ENCODE measurements around the gene LCN12. TPM values are rescaled to one million over a fixed set of nuclear protein-coding genes. Genes with fewer than 3 reads are reported as not detected.

LCN12 gene
- total RNA-seq, 1 experiment from 2014 or later = not detected

DNA sequence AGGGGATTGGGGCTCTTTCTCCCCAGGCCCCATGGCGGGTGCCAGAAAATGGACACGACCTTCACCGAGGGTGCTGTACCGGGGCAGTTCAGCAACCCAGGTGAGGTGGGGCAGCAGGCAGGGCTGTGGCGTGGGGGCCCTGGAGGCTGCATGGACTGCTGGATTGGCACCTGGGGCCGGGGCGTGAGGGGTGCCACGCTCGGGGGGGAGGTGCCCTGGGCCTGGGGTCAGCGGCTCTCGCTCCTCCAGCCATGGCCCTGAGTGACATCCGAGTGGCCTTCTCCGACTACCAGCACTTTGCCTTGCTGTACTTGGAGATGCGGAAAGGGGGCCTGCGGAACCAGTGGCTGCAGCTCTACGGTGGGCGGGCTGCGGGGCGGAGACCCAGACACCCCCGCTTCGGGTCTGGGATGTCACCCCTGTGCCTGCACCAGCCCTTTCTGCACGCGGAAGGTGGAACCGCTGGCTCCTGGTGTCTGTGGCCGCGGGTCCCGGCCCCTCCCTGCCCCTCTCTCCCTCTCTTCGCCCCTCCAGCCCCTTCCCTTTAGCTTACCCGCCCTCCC, 32.5 kb downstream of the LCN12 start:
- Histone ChIP-seq H3K27me3 (no peaks in the 10 kb centered on the region), H3K9me3 (no peaks in the 10 kb centered on the region), H3K36me3 (no peaks in the 10 kb centered on the region), H3K4me3 (no peak overlapping the region)
- no peak for DNase-seq

DNA sequence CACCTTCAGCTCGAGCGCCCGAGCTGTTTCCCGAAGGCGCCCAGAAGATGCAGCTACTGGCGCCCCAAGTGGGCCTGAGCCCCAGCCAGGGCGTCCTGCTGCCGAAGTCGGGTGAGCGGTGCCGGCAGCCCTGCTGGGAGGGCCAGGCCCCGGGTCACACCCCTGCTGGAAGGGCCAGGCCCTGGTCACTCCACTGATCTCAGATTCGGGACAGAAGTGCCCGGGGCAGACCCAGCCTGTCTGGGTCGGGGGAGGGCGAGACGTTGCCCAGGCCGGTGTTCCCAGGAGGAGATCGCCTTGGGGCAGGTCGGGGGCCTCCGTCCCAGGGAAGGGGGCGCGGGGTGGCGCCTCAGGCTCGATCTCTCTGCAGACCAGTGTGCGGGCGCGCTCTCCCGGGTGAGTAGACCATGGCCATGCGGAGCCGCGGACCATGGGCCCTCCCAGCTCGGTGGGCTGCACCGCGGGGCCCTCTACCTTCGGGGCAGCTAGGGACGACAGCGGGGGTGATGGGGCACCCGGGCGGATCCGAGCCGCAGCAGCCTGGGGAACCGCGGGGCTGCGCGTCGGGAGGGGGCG, 33.0 kb downstream of the LCN12 start:
- no peaks in the 10 kb centered on the region for H3K36me3 ChIP-seq
- H3K9me3 ChIP-seq = no peaks in the 10 kb centered on the region
- DNase-seq = no peak
- no peak overlapping the region for H3K4me3 ChIP-seq
- H3K27me3 ChIP-seq = no peaks in the 10 kb centered on the region

DNA sequence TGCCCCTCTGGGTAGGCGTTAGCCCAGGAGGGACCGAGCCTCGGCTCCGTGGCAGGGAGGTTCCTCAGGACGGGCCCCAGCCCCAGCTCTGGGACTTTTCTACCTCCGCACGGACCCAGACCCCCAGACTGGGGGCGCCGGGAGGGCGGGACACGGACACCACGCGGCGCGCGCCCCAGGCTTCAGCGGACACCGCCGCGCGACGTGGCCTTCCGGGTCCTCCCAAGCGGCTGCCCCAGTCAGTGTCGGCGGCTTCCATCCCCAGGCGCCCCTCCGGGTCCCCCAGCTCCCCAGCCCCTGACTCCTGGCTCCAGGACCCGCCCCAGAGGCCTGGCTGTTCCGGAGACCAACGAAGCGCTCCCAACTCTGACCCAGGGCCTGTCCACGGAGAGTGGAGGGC, 33.8 kb downstream of the LCN12 start:
- DNase-seq = no peak
- Histone ChIP-seq H3K9me3 (no peaks in the 10 kb centered on the region), H3K4me3 (no peak overlapping the region), H3K27me3 (no peaks in the 10 kb centered on the region), H3K36me3 (no peaks in the 10 kb centered on the region)

DNA sequence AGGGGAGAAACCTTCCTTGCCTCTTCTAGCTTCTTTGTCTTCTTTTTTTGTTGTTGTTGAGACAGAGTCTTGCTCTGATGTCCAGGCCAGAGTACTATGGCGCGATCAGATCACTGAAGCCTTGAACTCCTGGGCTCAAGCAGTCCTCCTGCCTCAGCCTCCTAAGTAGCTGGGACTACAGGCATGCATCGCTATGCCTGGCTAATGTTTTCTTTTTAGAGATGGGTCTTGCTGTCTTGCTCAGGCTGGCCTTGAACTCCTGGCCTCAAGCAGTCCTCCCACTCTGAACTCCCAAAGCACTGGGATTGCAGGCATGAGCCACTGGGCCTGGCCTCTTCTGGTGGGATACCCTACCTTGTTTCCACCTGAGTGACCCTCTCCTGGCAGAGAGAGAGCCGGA, 36.8 kb downstream of the LCN12 start:
- no peak for DNase-seq
- H3K9me3 ChIP-seq = no peaks in the 10 kb centered on the region
- no peaks in the 10 kb centered on the region for H3K27me3 ChIP-seq
- no peaks in the 10 kb centered on the region for H3K36me3 ChIP-seq
- H3K4me3 ChIP-seq = no peak overlapping the region

DNA sequence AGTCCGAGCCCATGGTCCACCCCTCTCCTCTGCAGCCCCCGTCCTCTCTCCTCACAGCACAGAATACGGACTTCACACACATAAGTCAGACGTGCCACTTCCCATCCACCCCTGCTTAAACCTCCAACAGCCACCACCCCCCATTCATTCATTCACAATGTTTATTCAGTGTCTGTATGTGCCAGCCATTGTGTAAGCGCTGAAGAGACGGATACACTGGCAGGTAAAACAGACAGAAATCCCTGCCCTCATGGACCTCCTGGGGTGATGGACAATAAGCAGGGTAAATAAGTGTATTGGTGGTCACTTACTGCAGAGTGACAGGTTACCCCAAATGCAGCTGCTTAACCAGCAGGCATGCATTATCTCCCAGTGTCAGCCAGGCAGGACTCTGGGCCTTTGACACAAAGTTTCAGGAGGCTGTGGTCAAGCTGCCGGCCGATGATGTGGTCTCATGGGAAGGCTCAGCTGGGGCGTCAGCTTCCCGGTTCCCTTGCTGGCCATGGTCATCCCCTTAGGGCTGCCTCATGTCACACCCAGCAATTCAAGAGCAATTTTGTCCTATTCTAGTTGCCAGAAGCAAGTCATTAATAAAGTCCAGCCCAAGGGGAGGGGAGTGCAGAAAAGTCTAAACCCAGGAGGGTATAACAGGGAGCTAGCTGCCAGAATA, 38.3 kb downstream of the LCN12 start:
- DNase-seq = no peak
- Histone ChIP-seq H3K9me3 (no peaks in the 10 kb centered on the region), H3K27me3 (no peaks in the 10 kb centered on the region), H3K4me3 (no peak overlapping the region), H3K36me3 (no peaks in the 10 kb centered on the region)

DNA sequence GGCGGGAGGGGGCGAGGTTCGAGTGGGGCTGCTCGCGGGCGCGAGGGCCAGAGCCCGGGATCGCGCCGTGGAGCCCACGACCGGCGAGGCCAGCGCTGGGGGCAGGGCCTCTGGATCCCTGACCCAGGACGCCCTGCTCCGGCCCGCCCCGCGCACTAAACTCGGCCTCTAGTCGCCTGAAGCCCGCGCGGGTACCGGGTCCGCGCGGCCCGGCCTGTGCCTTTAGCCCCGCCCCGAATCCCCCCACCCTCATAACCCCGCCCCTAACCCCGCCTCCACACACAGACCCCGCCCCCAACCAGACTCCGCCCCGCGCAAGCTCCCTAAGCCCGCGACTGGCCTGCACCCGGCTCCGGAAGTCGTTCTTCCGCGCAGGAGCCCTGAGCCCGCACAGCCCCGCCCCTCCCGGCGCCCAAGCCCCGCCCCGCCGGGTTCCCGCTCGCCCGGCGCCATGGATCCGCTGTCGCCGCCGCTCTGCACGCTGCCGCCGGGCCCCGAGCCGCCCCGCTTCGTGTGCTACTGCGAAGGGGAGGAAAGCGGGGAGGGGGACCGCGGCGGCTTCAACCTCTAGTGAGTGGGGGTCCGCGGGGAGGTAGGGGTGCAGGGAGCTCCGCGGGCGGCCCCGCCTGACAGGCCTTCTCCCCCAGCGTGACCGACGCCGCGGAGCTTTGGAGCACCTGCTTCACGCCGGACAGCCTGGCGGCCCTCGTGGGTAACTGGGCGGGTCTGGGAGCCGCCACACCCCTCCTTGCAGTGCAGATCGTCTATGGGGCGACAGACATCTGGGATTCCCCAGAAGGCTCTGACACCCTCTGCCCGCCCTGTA, 40.1 kb downstream of the LCN12 start, which contains the start of gene PAXX:
Gene PAXX, plus strand, starts transcription at position 430 of the 826 bp plus-strand sequence. Its CDS starts 22 bp downstream, at position 452.
- Histone ChIP-seq H3K27me3 (no peaks in the 10 kb centered on the region), H3K9me3 (no peaks in the 10 kb centered on the region), H3K36me3 (no peaks in the 10 kb centered on the region), H3K4me3 (peak within 1 kb of the TSS; percentile 74)
- DNase-seq = peak; percentile 85

DNA sequence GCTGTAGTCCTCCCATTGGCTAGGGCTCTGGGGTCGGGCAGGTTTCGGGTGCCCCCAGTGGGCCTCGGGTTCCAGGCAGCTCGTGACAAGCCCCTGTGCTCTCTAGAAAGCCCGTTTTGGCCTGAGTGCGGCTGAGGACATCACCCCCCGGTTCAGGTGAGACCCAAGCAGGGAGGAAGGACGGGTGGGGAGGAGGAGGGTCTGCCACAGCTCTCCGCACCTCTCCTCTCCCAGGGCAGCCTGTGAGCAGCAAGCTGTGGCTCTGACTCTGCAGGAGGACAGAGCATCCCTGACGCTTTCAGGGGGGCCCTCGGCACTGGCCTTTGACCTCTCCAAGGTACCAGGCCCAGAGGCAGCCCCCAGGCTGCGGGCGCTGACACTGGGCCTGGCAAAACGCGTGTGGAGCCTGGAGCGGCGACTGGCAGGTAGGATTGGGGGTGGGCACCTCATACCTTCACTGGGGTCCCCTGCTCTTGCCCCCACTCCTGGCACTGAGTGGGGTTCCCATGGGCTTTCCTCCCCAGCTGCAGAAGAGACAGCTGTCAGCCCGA, 40.8 kb downstream of the LCN12 start:
- Histone ChIP-seq H3K4me3 (peak overlapping the region; percentile 74), H3K9me3 (no peaks in the 10 kb centered on the region), H3K36me3 (no peaks in the 10 kb centered on the region), H3K27me3 (no peaks in the 10 kb centered on the region)
- no peak for DNase-seq

DNA sequence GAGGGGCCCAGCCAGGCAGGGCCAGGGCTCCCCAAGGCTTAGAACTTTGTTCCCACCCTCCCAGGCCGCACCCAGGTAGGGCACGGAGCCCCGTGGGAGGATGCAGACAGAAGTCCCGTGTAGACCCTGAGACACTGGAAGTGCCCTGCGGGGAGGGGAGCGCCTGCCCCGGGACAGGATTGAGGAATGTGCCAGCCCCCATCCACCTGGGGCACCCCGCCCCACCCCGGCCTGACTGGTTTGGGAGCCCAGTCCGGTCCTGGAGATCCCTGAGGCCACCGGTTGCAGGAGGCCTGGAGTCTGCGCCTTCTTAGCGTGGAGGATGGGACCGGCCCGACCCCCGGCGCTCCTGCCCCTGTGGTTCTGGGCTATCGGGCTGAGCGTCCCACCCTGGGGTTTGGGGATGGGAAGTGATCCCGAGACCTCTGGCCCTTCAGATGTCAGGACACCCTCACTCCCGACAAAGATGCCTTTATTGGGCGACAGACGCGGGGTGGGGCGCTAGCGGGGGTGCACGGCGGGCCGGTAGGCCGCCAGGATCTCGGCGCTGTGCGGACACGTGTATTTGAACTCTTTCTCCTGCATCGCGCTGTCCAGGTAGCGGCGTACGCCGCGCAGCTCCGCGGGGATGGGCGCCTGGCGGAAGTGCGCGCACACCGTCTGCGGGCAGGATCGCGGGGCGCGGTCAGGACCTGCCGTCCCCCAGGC, 42.3 kb downstream of the LCN12 start:
- Histone ChIP-seq H3K9me3 (no peaks in the 10 kb centered on the region), H3K27me3 (no peaks in the 10 kb centered on the region), H3K4me3 (no peak overlapping the region), H3K36me3 (no peaks in the 10 kb centered on the region)
- DNase-seq = no peak

DNA sequence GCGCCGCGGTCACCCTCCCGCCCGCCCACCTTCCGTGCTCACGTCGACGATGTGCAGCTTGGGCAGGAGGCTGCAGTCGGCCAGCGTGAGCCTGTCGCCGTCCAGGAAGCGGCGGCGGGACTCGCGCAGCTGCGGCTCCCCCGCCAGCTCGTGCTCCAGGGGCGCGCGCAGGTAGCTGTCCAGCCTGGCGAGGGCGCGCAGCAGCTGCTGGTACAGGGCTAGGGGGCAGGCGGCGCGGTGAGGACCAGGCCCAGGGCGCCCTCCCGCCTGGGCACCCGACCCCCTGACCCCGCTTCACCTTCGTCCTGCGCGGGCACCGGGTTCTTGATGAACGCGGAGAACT, 42.8 kb downstream of the LCN12 start:
- no peaks in the 10 kb centered on the region for H3K9me3 ChIP-seq
- H3K27me3 ChIP-seq = no peaks in the 10 kb centered on the region
- no peaks in the 10 kb centered on the region for H3K36me3 ChIP-seq
- DNase-seq = no peak
- no peak overlapping the region for H3K4me3 ChIP-seq

DNA sequence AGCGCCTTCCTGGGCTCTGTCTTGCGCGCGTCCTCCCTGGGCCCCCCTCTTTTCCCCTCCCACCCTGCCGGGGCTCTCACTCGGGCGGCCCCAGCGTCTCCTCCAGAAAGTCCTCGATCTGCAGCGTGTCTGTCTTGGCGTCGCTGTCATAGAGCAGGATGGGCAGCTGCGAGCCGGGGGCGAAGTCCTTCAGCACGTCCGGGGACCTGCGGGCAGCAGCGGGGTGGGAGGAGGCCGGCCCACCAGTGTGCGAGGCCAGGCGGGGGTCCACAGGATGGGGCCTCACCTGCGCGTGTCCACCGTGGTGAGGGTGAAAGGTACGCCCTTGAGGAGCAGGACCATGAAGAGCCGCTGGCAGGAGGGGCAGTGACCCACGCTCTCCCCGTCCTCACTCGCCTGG, 43.3 kb downstream of the LCN12 start:
- Histone ChIP-seq H3K36me3 (no peaks in the 10 kb centered on the region), H3K4me3 (no peak overlapping the region), H3K27me3 (no peaks in the 10 kb centered on the region), H3K9me3 (no peaks in the 10 kb centered on the region)
- DNase-seq = no peak

DNA sequence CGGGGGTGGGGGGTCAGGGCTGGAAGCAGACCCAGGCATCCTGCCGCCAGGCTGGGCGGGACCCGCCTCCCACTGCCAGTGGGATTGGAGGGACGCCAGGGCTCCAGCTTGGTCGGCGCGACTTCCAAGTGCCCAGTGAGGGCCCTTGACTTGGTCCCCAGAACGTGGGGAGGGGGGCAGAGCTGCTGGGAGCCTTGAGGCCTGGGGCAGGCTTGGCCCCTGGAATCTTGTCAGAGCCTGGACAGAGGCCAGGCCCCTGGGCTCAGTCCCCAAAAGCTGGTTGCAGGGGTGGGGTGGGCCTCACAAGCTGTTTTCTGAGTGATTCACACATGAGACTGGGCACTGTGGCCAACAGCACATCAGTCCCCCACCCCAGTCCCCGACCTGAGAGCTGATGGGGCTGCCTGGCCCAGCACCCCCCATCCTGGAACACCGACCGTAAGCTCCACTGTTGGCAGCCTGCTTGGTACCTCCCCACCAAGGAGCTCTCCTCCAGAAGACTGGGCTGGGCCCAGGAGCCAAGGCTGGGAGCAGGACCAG, 43.8 kb downstream of the LCN12 start:
- Histone ChIP-seq H3K9me3 (no peaks in the 10 kb centered on the region), H3K27me3 (no peaks in the 10 kb centered on the region), H3K4me3 (no peak overlapping the region), H3K36me3 (no peaks in the 10 kb centered on the region)
- DNase-seq = peak; percentile 88

DNA sequence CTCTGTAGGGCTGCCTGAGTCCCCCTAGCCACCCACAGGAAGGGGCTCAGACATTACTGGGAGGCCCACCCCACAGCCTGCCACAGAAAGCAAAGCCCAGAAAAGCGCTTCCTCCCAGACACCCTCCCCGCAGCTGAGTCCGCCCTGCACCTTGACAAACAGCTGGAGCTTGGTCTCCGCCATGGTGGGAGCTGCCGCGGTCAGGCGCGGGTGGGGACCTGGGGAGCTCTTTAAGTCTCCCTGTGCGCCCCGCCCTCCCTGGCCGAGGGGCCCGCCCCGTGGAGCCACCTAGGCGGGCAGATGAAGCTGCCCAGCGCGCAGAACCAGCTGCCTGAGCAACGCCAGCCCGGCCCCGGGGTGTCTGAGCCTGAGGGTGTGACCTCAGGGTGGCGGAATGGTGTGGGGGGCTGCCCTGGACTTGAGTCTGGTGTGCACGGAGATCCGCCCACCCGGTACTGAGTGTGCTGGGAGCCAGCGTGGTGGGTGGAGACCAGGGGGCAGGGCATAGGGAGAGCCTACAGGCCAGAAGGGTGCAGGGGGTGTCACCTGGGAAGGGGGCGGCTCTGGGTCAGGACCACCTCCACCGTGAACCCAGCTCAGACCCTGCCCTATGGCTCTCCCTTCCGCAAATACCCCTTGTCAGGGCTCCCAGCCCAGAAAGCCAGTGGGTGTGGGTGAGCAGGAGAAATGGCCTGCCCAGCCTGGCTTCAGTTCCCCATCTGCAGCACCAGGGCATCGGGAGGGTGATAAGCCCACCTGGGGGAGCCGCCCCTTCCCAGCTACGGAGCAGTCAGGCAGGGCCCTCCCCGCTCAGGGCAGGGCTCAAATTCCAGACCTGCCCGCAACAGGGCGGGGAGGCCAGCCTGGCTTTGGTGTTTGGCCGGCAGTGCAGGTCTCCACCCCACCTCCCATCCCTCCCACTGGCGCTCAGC, 44.6 kb downstream of the LCN12 start, which contains the start of gene CLIC3:
Gene CLIC3, minus strand, starts transcription at position 208 of the 932 bp plus-strand sequence. Its CDS starts 25 bp downstream, at position 183.
- Histone ChIP-seq H3K27me3 (no peaks in the 10 kb centered on the region), H3K9me3 (no peaks in the 10 kb centered on the region), H3K36me3 (no peaks in the 10 kb centered on the region), H3K4me3 (no peak within 1 kb of the TSS)
- peak; percentile 51 for DNase-seq

DNA sequence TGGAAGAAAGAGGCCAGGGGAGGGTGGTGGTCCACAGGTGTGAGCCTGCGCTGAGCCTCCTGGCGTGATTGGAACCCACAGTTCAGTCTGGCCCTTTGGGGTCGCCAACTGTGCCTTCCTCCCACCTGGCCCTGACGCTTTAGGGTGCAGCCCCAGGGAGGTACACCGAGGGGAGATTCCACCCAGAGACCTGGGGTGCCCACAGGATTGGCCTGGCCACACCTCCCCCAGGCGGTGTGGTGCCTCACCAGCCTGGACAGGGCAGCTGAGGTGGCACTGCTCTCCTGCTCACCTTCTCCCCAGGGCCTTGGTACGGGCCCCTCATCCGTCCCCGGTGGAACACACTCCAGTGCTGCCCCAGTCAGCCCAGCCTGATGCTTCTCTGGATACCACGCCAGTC, 45.3 kb downstream of the LCN12 start:
- DNase-seq = no peak
- H3K4me3 ChIP-seq = no peak overlapping the region
- H3K9me3 ChIP-seq = no peaks in the 10 kb centered on the region
- H3K27me3 ChIP-seq = no peaks in the 10 kb centered on the region
- no peaks in the 10 kb centered on the region for H3K36me3 ChIP-seq

DNA sequence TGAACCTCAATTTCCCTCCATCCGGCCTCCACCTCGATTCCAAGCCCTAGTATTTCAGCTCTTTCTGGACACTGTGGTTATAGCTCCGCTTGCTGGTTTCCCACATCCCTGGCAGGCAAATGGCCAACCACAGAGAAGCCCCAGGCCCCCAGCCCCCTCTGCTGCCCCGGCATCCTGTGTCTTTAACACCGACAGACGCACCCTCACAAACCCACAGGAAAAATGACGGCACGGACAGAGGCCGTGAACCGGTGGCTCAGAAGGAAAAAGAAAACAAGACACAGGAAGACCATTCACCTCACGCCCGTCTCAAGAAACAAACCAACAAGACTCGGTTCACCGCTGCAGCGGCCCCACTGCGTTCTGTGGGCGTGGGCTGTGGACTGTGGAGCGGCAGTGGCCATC, 45.8 kb downstream of the LCN12 start:
- Histone ChIP-seq H3K9me3 (no peaks in the 10 kb centered on the region), H3K4me3 (no peak overlapping the region), H3K27me3 (no peaks in the 10 kb centered on the region), H3K36me3 (no peaks in the 10 kb centered on the region)
- no peak for DNase-seq

DNA sequence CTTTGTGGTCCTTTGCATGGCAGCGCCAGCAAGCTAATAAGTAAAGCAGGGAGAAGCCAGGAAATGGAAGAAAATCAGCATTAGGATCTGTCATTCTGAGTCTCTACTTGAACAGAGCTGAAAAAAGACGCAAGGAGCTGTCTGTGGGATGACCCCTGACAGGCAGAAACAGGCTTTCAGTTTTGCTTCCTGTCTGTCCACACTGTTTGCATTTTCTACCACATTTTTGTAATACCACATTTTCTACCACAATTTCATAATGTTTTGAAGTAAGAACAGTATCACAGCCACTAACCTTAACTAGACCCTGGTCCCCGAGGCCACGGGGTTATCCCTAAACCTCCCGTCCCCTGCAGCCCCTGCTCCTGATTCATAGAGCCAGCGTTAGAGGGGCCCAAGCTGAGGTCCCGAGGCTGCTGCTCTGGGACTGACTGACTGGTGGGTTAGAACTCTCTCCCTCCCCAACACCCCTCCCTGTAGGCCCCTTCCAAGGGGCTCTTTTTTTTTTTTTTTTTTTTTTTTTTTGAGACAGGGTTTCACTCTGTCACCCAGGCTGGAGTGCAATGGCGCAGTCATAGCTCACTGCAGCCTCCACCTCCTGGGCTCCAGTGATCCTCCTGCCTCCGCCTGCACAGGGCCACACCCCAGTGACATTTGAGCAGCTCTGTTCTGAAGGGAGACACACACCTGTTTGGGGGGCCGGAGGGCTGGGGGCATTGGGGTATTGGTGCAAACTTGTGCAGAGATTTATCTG, 48.3 kb downstream of the LCN12 start:
- Histone ChIP-seq H3K36me3 (no peaks in the 10 kb centered on the region), H3K4me3 (no peak overlapping the region), H3K9me3 (no peaks in the 10 kb centered on the region), H3K27me3 (no peaks in the 10 kb centered on the region)
- DNase-seq = no peak
